BJ (cell line): Measurements from ENCODE around the gene CTIF. TPM values are rescaled to one million over a fixed set of nuclear protein-coding genes. Genes with fewer than 3 reads are reported as not detected.

Experiments
- CTCF ChIA-PET: fragments of 350-600 bp; formaldehyde crosslinking; extraction: SDS; loops from one replicate; lab custom pipeline; 2021; ENCODE audit warnings: antibody characterized with exemption, inconsistent platforms; lab: Yijun Ruan, JAX
- POLR2A ChIA-PET: fragments of 300-600 bp; sonication (Branson Sonifier 250); formaldehyde crosslinking; extraction: SDS; loops from one replicate; lab custom pipeline; 2021; ENCODE audit warnings: antibody characterized with exemption; lab: Charles Lee
- DNase-seq: peaks from one replicate; pipeline ENCODE4 v3.0.0-alpha.2; 2011; ENCODE audit warnings: low read depth
- H3K27me3 ChIP-seq: 2 replicates; pipeline ENCODE4 v1.6.0; 2011; ENCODE audit warnings: low read length; ENCODE audit not compliant: control insufficient read depth, insufficient read depth
- H3K36me3 ChIP-seq: 2 replicates; pipeline ENCODE4 v1.5.1; 2011; ENCODE audit warnings: low read length; ENCODE audit not compliant: control insufficient read depth, insufficient read depth
- H3K4me3 ChIP-seq: 2 replicates; pipeline ENCODE4 v1.5.1; 2011; ENCODE audit warnings: low read depth, mild to moderate bottlenecking, control low read depth, low read length
- CTCF ChIP-seq: IDR thresholded peaks from 2 replicates; pipeline ENCODE4 v1.5.1; 2011; ENCODE audit warnings: low read depth, mild to moderate bottlenecking, control low read depth, inconsistent platforms, low read length, moderate library complexity; ENCODE audit not compliant: insufficient read depth
- polyA plus RNA-seq: library from polyadenylated mRNA; depleted of rRNA; stranded (reverse); fragments of >200 nt; gene quantifications from 2 replicates; pipeline ENCODE4 v1.2.3, GENCODE V29; 2011

CTIF gene
- polyA plus RNA-seq, 1 experiment = 105 TPM

GRCh38 chr18:48569139-48569914 lies 30.5 kb downstream of the CTIF start:
- TF ChIP-seq CTCF = no peak
- Histone ChIP-seq H3K27me3 (no peaks in the 10 kb centered on the region), H3K4me3 (no peak overlapping the region), H3K36me3 (peaks cover 3% of the 10 kb centered on the region)
- POLR2A ChIA-PET = no interaction called here
- no peak for DNase-seq
- CTCF ChIA-PET = no interaction called here

GRCh38 chr18:48569915-48570264 lies 31.1 kb downstream of the CTIF start:
- POLR2A ChIA-PET = no interaction called here
- Histone ChIP-seq H3K36me3 (peaks cover 3% of the 10 kb centered on the region), H3K4me3 (no peak overlapping the region), H3K27me3 (no peaks in the 10 kb centered on the region)
- TF ChIP-seq CTCF = no peak
- no peak for DNase-seq
- CTCF ChIA-PET = no interaction called here

GRCh38 chr18:48570313-48570712 lies 31.5 kb downstream of the CTIF start:
- Histone ChIP-seq H3K36me3 (peaks cover 3% of the 10 kb centered on the region), H3K4me3 (no peak overlapping the region), H3K27me3 (no peaks in the 10 kb centered on the region)
- no peak for DNase-seq
- CTCF ChIA-PET = no interaction called here
- TF ChIP-seq CTCF = no peak
- POLR2A ChIA-PET = no interaction called here

DNA sequence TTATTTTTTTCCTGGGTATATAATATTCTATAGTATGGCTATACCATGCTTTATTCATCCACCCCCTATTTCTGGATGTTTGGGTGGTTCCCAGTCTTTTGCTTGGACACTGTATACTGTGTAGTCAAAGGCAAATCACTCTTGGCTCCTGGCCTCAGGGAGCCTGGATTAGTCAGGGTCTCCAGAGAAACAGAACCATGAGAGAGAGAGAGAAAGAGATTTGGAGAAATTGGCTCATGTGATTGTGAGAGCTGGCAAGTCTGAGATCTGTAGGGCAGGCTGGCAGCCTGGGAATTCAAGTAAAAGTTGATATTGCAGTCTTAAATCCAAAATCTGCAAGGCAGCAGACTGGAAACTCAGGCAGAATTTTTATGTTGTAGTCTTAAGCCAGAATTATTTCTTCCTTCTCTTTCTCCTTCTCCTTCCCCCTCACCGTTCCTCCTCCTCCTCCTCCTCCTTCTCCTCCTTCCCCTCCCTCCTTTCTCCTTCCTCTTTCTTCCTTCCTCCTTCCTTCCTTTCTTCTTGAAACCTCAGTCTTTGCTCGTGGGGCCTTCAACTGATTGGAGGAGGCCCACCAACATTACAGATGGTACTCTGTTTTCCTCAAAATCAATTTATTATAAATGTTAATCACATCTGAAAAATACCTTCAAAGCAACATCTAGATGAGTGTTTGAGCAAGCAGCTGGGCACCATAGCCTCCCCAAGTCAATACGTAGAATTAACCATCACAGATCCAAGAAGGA lies 33.0 kb downstream of the CTIF start:
- no peaks in the 10 kb centered on the region for H3K27me3 ChIP-seq
- CTCF ChIA-PET = interaction anchor here (1.1 kb wide), 1 partner anchor 12 kb away, joined by 3 read pairs; no protein-coding TSS in a partner anchor
- peaks cover 9% of the 10 kb centered on the region for H3K36me3 ChIP-seq
- no peak overlapping the region for H3K4me3 ChIP-seq
- TF ChIP-seq CTCF = no peak
- POLR2A ChIA-PET = no interaction called here
- DNase-seq = no peak

DNA sequence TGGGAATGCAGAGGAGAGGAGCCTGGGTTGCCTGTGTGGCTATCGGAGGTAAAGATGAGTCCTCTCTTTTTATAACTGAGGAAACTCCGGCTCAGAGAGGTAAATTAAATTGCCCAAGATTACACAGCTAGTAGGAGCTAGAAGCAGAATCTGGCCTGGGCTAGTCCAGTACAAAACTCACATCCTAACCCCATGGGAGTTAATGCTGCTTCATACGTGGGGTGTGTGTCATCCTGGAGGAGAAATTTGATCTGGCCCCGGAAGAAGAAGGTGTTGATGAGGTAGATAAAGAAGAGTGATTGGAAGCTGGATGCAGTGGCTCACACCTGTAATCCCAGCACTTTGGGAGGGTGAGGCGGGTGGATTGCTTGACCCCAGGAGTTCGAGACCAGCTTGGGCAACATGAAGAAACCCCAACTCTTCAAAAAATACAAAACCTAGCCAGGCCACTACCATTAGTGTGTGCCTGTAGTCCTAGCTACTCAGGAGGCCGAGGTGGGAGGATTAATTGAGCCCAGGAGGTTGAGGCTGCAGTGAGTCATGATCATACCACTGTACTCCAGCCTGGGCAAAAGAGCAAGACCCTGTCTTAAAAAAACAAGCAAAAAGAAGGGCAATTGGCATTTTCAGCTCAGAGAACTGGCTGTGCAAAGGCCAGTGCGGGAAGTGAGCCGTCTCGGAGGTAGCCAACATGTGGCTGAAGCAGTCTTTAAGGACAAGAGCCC lies 33.7 kb downstream of the CTIF start:
- POLR2A ChIA-PET = no interaction called here

More for the DNA sequence above, 33.7 kb downstream of the CTIF start:
- TF ChIP-seq CTCF = no peak
- Histone ChIP-seq H3K36me3 (peaks cover 9% of the 10 kb centered on the region), H3K27me3 (no peaks in the 10 kb centered on the region), H3K4me3 (no peak overlapping the region)
- no peak for DNase-seq
- CTCF ChIA-PET = interaction anchor here (1.1 to 1.6 kb wide), 2 partner anchors 12 to 68 kb away, joined by 3 read pairs; no protein-coding TSS in a partner anchor
